ENCODE measurements around the gene CEP112.
A peak's percentile ranks its signal among the peaks of the same experiment; 100 is the strongest.
"Not testable (repeated sequence)": the region's sequence is repeated elsewhere in the genome, so short reads cannot be mapped to it uniquely, and the experiment has no call there.

The CEP112 gene

DNA sequence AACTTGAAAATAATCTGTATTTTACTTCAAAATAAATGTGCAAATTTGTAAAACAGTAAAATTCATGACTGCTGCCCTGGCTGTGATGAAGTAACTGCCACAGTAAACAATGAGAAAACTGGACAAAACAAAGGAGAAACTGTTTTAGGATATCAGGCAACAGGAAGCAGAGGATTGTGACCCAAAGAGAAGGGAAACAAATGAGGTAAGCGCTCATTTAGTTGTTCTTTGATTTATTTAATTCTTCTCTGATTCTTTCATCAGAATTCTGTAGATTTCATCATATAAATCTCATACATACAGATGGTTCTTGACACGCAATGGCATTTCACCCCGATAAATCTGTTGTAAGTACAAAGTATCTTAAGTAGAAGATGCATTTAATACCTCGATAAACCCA is 432.4 kb downstream of the CEP112 start:
- no peak for DNase-seq

DNA sequence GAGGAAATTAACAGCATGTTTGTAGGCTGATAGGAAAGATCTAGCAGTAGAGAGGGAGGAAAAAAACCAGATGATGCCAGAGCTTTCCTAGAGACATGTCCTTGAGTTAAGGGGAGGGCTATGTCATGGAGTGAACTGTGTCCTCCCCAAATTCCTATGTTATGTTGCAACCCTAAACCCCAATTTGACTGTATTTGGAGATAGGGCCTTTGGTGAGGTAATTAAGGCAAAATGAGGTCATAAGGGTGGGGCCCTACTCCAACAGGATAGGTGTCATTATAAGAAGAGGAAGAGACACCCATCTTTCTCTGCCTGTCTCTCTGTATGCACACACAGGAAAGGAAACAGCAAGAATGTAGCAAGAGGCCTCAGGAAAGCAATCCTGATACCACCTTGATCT is 435.2 kb downstream of the CEP112 start:
- no peak for DNase-seq

DNA sequence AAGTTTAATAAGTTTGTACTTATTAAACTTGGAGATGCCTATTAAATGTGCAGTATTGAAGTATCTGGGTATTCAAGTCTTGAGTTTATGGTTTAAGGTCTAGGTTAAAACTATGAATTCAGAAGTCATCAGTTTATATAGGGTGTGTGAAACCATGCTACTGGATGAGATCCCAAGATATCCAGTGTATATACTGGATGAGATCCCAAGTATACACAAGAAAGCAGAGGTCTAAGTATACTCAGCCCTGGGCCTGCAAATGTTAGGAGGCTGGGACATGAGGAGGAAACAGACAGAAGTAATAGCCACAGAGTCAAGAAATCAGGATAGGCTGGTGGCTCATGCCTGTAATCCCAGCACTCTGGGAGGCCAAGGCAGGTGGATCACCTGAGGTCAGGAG is 436.1 kb downstream of the CEP112 start:
- DNase-seq = no peak

DNA sequence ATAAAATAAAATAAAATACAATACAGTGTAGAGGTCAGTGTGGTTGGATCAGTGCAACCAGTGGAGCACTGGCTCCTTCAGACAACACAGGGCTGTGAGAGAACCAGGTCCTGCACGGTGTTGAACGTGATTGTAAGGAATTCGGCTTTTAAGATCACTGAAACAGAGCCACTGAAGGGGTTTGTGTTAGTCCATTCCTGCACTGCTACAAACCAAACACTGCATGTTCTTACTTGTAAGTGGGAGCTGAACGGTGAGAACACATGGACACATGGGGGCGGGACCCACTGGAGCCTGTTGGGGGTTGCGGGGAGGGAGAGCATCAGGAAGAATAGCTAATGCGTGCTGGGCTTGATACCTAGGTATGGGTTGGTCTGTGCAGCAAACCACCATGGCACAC is 437.3 kb downstream of the CEP112 start:
- no peak for DNase-seq

DNA sequence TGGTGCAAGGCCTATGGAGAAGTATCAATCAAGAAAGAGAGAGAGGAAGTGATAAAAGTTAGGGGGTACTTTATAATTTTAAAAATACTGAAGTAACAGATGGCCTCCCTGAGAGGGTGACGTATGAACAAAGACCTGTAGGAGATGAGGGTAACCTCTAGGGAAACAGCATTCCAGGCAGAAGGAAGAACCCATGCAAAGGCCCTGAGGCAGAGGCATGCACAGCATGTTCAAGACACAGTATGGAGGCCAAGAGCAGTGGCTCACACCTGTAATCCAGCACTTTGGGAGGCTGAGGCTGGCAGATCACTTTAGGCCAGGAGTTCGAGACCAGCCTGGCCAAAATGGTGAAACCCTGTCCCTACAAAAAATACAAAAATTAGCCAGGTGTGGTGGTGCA is 437.9 kb downstream of the CEP112 start:
- DNase-seq = no peak

DNA sequence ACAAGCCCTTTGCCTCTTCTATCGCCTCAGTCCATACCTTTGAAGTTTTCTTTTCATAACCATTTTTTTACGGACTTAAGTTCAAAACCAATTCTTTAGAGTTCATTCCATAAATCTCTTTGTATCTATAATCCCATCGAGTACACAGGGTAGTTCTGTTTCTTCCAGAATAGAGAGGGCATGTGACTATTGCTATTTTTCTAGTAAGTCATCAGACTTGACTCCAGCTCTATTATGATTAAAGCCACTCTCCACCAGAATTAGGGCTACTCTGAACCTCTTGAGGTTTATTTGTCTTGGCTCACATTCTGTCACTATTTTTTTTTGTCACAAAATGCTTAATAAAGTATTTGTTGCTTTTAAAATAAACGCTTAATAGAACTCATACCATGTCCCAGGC is 438.6 kb downstream of the CEP112 start:
- no peak for DNase-seq

DNA sequence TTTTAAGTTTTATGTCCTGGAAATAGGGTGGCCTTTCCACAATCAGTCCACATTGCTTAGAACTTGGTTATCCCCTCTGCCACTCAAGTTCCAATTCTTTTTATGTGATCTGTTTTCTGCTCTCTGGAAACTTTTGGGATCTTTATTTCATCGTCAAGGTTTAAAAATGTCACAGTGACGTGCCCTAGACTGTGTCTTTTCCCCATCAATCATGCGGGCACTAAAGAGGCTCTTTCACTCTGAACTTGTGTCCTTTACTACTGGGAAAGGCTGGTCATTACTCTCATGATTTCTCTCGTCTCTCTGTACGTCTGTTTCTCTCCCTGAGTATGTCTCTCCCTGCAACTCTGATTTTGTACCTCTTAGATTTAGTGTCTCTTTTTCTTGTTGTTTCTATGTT is 440.7 kb downstream of the CEP112 start:
- no peak for DNase-seq

DNA sequence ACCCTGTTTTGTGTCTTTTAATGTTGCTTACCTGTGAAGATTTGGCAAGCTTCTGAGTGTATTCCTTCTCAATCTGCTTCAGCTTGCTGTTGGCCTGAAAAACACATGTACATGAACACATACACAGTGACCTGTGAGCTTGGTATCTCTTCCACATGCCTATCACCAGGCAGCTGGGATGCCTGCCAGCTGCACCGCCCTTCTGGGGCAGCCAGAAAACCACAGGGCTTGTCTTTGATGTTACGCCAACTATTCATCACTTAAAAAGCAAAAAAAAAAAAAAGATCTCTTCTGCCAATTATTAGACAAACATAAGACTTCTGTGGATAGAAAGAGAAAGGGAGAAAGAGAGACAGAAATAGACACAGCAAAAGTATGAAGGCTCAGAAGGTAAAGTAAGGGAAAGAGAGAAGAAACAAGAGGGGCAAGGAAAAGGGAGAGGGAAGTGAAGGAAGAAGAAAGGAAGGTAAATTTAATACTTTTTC is 441.3 kb downstream of the CEP112 start:
- DNase-seq = peak; percentile 81

DNA sequence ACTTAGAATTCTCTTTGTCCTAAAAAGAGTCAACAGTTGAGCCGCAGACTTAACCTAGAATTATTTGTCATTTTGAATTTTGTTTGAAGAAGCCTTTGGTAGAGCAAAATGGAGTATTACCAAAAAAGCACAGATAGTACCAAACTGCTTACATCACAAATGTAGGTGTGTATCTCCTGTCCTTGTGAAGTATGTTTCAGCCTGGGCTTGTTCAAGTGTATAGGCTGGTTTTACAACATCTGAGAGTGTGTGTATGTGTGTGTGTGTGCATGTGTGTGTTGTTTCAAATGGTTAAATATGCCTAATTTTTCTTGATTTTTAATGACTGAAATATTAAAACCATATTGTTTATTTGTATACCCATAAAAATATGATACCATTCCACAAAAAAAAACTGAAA is 441.8 kb downstream of the CEP112 start:
- DNase-seq = no peak

DNA sequence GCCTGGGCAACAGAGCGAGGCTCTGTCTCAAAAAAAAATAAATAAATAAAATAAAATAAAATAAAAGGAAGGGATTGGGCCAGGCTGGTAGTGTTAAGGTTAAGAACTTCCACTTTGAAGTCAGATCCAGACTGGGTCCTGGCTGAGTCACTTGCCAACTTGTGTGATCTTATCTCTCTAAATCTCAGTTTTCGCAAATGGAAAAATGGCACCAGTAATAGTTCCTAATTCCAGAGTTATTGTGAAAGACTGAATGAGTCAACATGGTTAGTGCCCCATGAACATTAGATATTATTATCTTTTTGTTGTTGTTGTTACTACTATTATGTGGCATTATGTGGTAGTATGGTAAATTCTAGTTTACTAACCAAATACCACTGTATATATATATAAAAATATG is 442.5 kb downstream of the CEP112 start:
- no peak for DNase-seq

DNA sequence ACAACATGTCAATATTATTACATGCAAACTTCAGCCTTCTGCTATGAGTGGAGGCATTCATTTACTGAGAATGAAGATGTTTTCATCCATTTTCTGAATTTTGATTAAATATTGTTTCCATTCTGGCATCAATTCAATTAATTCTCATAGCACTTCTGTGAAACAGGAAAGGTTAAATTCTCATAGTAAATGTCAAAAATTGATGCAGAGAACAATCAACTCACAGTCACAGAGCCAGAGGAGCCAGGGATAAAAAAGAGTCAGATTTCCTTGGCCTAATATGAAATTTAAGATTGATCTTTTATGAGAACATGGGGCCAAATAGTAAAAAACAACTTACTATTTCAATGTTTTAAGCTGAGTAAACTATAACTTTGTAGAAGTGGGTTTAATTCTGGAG is 446.7 kb downstream of the CEP112 start:
- DNase-seq = no peak

DNA sequence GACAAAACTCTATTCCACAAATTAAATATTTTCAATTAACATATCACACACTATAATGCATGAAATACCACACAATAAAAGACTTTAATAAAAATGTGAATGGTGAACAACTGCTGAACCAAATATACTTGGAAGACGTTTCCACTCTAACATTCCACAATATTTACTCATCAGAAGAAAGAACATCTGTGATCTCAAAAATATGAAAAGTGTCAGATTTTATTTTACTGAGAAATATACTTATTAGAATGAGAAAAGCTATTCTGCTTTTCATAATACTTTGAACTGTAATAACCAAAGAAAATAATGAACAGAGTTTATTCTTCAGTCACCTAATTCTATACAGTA is 448.7 kb downstream of the CEP112 start:
- DNase-seq = no peak

DNA sequence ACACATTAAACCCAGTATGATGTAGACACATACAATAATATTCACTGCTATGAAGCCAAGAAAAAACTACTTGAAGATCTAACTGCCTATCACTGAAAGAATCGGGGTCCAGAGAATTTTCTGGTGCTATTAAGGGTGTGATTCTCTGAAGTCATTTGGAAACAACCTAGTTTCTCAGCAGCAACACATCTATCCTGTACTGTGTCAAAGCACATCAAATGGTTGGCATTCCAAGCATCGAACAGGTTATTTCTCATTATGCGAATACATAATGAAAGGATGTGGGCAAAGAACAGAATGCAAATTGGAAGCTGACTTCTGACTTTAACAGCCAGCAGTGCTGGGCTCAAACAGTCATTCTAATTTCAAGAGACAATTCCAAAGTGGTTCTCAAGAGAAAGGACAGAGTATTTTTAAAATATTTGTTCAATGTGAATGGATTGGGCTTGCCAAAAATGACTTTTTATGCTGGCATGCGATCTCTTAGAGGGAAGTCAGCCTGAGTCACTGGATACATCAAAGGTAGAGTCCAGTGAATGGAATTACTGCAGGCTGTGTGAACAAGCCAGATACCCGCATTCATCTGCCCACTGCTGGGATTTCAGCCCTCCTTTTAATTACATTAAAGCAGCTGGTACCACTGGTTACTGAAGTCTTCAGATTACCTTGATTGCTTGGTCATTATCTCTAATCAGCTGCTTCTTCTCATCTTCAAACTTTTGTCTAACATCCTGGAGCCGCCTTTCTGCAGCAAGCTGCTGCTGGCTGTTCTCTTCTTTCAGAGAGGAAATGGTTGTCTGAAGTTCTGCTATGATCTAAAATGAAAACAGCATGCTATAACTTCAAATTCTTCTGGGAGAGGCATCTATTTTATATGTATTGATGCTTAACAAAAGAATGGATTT is 449.3 kb downstream of the CEP112 start:
- peak; percentile 20 for DNase-seq

DNA sequence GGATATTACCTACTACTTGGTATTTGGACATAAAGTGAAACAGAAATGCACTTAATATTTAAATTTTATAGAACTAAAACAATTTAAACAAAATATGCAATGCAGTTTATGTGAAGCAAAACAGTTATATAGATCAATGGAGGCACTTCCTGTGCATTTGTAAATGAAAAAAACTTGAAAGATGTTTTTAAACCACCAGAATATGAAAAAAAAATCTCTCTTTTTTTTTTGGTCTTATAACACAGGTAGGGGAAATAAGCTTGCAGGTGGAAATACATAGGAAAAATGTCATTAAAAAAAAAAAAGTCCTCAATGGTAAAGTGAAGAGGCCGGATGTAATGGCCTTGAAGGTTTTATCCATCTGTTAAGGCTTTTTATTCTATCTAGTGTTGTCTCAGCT is 450.2 kb downstream of the CEP112 start:
- no peak for DNase-seq

DNA sequence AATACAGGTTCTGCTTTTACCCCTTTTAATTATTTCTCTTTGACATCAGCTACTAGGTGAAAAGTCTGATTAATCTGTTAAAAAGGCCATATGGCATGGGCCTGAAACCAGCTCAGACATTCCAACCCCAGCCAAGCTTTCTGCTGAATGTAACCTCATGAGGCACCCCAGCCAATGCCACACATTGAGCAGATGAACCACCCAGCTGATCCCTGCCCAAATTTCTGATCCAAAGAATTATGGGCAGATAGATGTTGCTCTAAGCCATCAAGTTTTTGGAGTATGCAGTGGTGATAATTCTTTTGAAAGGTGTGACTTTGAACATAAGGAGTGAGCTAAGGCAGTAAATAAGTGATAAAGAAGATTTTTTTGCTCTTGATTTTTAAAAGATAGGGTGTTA is 452.9 kb downstream of the CEP112 start:
- no peak for DNase-seq

DNA sequence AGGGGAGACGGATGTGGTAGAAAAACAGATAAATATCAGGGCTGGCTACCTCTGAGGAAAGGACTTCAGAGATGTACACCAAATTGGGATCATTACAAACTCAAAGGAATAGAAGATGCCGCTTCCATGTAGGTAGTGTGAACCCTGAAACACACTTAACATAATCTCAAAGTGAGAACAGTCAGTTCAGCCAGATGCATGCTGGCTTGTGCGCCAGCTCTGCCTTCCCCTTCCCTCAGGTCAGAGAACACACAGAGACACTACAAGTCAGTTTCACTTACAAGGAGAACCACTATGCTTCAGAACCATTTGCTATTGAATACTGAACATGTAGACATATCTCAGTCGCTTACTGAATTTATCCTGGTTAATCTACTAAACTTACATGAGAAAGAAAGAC is 454.5 kb downstream of the CEP112 start:
- DNase-seq = no peak

DNA sequence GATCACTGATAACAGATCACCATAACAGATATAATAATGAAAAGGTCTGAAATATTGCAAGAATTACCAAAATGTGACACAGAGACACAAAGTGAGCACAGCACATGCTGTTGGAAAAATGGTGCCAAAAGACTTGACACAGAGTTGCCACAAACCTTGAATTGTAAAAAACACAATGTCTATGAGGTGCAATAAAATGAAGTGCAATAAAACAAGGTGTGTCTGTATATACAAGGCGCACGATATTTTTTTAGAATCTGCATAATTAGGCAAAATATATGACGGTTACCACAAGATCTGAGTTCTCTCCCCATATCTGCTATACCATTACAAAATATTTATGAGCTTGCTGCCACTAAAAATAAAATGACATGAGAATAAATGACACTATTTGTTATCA is 458.6 kb downstream of the CEP112 start:
- no peak for DNase-seq

DNA sequence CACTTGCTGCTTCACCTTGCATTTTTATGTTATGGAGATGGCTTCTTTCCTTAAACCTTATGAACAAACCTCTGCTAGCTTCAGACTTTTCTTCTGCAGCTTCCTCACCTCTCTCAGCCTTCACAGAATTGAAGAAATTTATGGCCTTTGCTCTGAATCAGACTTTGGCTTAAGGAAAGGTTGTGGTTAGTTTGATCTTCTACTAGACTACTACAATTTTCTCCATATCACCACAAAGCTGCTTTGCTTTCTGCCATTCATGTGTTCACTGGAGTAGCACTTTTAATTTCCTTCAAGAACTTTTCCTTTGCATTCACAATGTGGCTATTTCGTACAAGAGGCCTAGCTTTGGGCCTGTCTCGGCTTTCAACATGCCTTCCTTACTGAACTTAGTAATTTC is 459.3 kb downstream of the CEP112 start:
- DNase-seq = not testable (repeated sequence)

DNA sequence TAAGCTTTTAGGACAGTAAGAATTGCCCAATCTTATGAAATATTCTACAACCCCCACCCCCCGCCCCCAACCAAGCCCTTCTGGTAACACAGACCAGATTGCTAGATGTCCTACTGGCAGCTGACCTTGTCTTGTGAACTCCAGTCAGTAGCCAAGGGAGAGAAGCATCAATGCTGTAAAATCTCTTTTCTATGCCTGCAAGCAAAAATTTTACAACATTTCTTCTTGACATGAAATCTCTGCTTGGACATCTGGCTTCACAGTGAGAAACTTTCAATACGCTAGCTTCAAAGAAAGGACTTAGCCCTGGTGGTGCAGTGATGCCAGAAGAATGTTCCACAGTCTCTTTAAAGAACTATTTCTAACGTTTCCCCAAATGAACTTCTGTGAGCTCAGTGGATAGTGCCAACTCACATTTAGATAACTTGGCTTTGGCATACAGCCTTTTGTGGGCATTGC is 461.2 kb downstream of the CEP112 start:
- no peak for DNase-seq

DNA sequence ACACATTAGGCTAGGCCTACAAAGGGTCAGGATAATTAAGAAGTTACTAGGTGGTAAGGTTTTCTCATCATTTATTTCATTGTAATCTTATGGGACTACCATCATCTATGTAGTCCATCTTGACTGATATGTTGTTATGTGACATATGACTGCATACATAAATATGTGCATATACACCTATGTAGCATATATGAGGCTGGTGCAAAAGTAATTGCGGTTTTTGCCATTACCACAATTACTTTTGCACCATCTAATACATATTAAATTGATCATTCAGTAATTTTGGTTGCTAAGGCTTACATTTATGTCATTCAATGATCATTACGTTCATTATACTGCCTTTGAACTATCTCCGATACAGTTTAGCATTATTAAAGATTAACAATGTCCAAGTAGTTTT is 462.7 kb downstream of the CEP112 start:
- DNase-seq = no peak

DNA sequence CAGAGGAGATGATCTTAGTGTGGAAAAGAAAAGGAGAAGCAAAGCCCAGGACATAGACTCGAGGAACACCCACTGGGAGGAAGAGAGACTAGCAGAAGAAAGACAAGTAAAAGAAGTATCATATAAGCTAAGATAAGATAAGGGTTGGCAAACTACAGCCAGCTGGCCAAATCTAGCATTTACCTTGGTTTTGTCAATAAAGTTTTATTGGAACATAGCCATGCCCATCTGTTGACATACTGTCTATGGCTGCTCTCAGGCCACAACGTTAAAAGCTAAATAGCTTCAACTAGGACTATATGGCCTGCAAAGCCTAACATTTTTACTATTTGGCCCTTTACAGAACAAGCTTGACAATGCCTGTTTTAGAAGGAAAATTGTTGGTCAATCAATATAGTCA is 464.1 kb downstream of the CEP112 start:
- DNase-seq = no peak

DNA sequence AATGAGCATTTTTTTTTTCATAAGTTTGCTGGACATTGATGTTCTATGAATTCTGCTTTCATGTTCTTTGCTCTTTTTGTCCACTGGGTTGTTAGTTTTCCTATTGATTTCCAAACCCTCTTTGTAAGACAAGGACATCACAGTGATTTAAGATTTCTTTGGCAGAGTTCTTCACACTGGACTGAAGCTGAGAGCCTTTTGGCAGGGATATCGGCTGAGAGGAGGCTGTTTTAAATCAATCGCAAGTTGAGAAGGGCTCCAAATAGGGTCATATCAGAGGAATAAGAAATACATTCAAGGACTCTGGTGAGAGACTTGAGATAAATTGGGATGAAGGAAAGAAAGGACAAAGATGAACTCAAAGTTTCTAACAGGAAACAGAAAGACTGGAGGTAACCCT is 464.7 kb downstream of the CEP112 start:
- no peak for DNase-seq

DNA sequence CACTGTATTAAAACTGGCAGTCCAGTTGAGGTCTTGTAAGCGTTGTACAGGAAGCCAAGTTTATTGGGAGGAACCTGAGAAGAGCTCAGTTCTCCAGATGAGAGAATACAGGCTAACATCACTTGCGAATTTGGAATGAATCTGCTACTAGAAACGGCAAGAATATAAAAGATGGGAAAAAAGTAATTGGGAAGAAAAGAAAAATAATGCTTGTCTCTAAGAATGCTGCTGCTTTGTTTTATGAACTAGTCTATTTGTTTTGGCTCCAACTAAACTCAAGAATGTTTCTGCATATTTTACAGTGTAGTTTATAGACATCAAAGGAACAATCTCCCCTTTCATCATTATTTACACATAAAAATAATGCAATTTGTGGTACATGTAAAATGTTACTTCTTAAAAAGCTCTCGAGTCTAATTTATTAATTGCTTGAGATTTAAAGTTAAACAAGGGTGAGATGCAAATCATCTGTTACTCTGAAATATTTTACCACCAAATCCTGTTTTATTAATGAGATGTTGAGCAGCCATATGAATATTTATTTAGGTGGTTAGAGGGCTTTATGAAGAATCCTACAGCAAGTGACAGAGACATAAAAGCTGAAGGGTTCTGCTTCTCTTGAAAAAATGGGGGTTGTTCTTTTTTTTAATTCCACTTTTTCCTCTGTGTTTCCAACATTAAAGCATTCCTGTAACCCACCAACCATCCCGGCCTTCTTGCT is 468.3 kb downstream of the CEP112 start:
- DNase-seq = no peak

DNA sequence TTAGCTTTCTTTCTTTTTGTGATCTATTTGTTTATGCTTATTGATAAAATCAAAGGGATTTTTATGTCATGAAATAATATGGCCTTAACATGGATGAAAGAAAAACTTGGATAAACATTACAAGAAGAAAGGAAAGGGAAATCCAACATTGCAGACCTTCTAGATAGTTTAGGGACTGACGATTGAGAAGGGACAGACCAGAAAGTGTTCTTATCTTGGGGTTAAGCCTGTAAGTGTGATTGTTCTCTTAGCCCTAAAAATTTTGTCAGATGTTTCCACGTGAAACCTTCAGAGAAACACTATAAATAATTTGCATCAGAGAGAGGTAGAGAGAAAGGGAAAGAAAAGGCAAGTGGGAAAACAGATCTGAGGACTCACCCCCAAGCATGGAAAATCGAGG is 473.3 kb downstream of the CEP112 start:
- no peak for DNase-seq

Measured in T1000 (cell line).